ENCODE measurements around the gene IL1A.

Gene IL1A

GRCh38 chr2:112757265-112757664, 27.0 kb downstream of the IL1A start:
- DNase-seq: peak; percentile 25

- DNase-seq: no peak
These were observed 28.1 kb downstream of the IL1A start for GRCh38 chr2:112756207-112756606.

DNA sequence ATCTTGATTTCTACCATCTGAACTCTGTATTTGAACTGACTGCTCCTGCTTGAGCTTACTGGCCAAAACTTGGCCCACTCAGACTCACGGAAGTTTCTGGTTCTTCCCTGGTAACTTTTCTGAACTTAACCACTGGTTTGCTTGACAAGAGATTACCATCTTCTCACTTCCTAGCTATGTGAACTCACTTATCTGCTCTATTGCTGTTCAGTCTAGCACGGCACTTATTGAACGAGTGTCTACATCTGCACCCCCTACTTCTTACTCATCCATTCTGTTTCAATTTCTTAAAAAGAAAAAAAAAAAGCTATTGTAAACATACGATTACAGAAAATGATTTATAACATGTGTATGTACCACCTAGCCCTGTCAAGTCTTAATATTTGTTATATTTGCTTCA, 28.8 kb downstream of the IL1A start:
- DNase-seq: no peak

GRCh38 chr2:112754564-112754963, 29.7 kb downstream of the IL1A start:
- DNase-seq: peak; percentile 38

DNA sequence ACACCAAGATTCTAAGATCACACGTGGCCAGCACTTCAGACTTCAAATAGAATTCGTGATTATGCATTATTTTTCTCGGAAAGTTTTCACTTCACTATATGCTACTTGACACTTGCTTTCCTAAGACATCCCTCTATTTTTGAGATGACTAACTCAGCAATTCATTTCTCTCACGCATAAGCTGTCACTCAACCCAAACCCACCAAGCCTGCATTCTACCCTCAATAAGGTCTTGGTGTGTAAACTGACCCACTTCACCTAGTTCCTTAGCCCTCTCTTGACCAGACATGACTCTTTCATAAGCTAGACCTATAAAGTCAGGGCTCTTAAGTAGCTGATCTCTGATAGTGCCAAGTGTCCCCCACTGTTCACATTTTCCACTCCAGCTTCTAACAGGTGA, 31.6 kb downstream of the IL1A start:
- no peak for DNase-seq

DNA sequence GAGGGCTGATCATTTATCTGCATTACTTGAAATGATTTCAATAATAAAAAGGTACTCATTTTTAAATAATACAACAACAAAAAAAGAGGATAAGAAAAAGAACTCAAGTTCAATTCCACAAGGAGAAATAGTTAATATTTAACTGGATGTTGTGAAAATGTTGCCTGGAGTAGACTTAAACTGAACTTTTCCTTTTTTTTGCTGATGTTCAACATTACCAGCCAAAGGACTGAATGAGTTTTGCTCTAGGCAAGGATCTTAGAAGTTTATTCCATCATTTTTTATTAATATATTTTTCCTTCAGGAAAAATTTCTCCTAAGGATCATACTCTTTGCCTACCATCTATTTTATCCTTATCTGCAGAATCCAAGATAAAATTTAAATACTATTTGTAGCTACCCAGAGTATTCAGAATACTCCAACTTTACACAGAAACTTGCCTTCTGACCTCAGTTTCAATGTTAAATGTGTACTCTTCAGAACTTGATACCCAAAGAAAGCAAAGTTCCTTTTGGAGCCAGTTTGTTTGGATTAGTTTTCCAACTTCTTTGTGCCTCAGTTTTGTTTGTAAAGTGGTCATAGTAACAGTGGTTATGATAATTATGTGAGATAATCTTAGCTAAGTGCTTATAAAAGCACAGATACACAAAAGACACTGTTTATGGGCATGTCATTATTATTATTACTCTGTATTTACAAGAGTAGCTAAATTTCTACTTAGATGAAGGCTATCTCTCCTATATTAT, 32.7 kb downstream of the IL1A start:
- DNase-seq: no peak

GRCh38 chr2:112750560-112750843, 33.8 kb downstream of the IL1A start:
- no peak for DNase-seq

- peak; percentile 64 for DNase-seq
These were observed 34.3 kb downstream of the IL1A start for GRCh38 chr2:112749755-112750559.

DNA sequence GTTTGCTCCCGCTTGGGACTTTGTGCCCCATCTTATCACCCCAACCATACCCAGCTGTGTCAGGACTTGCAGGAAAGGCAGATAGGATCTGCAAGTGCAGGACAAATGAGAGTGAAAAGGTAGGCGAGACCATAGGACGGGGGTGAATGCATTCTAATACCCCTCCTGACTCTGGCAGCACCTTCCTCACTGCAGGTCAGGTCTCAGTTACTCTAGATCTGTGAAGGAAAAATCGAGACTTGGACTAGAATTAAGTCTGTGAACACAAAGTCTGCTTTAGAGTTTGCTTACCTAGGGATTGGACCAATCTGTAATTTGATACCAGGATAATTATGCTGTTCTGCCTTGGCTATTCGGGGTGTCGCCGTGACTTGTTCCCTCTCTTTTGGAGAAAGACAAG, 43.8 kb downstream of the IL1A start:
- no peak for DNase-seq

GRCh38 chr2:112737542-112738232, 46.6 kb downstream of the IL1A start:
- DNase-seq: no peak

DNA sequence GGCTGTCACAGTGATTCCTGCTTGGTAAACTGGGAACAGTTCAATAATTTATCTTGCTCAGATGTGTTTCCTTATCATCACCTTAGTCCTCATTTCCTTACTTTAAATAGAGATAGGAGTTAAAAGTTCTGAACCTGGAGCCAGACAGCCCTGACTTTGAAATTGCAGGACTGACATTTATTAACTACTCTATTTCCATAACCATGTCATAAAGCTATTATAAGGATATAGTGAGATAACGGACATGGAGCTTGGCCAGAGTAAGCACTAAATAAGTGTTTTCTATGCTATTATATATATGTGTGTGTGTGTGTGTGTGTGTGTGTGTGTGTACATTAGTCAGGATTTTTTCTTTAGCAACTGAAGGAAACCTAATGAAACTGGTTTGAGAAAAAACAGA, 50.4 kb downstream of the IL1A start:
- no peak for DNase-seq

- DNase-seq: no peak
These were observed 50.8 kb downstream of the IL1A start for GRCh38 chr2:112733456-112733855.

GRCh38 chr2:112731479-112731878, 52.8 kb downstream of the IL1A start:
- DNase-seq: no peak

DNA sequence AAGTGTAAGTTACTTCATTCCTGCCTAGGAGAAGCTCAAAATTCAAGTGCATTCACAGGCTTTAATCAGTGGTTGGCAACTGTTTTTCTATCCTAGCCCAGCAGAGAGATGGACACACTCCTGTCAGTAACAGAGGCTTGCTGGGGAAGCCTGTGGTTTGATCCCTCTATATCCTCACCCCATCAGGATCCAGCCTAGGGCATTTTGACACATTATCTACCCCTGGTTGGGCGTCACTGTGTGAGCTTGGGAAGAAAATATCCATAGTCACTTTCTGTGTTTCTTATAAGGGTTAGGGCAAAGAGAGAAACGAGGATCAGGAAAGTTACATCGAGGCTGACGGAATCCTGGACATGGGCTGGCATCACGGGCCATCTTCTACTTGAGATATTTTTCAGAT, 53.5 kb downstream of the IL1A start:
- DNase-seq: no peak

DNA sequence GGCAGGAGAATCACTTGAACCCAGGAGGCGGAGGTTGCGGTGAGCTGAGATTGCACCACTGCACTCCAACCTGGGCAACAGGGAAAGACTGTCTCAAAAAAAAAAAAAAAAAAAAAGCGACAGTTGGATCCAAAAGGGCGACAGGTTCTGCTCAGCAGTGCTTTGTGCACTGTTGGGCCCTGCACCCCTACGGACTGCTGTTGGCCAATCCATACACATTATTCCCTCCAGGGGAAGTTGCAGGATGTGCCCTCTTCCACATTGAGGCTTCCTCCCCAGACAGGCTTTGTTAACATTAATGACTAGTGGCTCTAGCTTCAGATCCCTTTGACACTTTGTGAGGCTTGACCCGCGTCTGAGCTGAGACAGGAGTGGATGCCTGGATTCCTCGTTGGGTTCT, 54.1 kb downstream of the IL1A start:
- DNase-seq: no peak

DNA sequence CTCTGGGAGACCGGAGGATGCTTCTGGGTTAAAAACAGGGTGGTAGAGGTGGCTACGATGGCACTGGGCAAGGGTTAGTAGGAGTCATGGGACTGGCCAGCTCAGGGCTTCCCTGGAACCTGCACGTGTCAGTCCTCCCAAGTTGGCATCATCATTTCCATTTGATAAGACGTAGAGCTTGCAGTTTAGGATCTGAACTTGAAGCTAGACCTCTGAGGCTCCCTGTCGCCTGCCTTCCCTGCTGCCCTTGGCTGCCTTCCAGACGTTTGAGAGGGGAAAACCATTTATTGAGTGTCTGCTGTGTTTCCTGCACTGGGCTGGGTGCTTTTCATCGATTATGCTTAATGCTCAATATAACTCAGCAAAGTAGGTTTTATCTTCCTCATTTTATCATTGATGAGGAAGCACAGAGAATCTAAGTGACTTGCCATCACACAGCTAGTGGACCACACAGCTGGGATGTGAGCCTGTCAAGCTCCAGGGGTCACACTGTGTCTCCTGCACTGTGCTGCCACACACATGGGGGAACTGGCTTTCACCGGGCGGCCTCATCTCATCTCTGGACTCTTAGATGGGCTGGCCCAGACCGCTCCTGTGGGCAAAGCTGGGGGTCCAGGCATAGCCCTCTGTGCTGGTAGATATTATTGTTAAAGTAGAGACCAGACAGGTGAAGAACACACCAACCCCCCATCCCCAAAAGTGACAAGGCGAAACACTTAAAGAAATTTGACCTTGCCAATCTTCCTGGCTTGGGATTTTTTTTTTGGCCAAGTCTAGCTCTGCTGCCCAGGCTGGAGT, 55.7 kb downstream of the IL1A start:
- DNase-seq: no peak

- no peak for DNase-seq
These were observed 56.3 kb downstream of the IL1A start for GRCh38 chr2:112728029-112728362.

GRCh38 chr2:112727276-112728028, 56.8 kb downstream of the IL1A start:
- no peak for DNase-seq

- DNase-seq: peak; percentile 79
These were observed 57.7 kb downstream of the IL1A start for GRCh38 chr2:112726487-112727190.

DNA sequence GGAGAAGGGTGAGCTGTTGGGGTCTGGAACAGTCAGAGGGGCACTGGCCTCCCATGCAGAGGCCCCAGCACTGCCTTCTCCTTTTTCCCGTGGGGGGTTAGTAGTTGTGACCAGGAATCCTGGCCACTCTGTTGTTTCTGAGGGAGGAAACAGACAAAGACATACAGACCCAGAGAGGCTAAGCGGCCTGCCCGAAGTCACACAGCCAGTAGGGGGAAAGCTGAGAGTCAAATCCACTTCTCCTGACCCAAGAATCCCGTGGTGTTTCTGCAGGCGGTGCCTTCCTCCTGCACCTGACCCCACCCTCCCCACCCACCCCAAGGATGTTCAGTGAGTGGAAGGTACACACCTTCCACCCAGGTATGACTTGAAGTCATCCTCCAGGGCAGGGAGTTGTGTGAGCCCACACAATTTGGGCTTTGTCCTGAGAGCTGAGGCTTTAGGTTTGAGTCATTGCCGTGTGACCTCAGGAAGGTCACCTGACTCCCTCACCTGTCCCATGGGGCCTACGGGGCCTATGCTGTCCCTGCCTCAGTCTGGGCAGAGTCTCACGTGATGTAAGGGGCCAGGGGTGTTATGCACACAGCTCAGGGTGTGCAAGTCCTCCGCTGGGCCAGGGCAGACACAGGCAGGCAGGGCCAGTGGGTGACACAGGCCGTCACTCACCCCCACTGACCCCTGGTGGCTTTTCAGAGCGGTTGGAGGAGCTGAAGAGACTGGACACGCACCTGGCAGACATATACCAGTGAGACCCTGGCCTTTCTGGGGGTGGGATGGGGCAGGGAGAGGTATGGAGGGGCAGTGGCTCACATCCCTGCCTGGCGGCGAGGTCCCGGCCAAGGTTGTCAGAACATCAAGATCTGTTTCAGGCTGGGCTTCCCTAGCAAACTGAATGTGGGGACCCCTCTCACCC, 58.5 kb downstream of the IL1A start:
- DNase-seq: no peak
